DMS114 treated with DMSO at 0.1 percent for 48 hours (cell line): ENCODE measurements around the gene GABRR3.

ENCODE experiments used
- DNase-seq: peaks from one replicate; lab custom pipeline; 2025; ENCODE audit not compliant: unreplicated experiment; lab: John Stamatoyannopoulos, UW

Gene GABRR3

DNA sequence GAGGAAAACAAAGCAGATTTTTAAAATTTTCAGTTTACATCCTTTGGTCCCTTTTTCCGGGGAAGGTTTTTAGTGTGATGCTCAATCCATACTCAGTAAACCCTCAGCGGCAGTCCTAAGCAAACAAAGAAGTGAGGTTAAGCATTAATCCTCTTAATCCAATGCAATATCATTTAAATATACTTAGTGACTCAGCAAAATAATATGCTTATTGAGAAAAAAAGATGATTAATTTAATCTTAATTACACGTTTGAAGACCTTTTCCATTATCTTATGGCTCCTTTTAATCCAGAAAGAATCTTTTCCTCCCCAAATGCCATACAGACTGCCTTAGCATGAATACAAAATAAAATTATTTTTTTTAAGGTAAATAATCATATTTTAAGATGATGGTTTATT, at the start of gene GABRR3:
GABRR3 (minus strand) TSS at position 108 of the 400 bp plus-strand sequence. CDS start 328 bp downstream, outside the sequence.
- no peak for DNase-seq

DNA sequence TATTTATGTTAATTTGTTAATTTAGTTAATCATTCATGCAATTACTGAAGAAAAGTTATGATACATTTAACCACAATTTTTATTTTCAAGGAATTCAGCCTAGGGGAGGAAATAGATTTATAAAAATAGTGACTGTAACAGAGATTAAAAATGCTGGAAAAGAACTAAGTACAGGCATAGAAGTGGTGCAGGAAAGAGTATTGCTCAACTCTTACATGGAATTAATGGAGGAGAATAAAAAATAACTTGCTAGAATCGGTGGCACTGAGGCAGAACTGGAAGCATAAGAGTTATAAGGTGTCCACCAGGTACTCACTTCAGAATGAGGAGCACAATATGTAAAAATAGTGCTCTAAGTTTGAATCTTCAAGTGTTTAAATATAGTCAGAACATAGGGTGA, 38.4 kb upstream of the GABRR3 start:
- DNase-seq, result no peak

DNA sequence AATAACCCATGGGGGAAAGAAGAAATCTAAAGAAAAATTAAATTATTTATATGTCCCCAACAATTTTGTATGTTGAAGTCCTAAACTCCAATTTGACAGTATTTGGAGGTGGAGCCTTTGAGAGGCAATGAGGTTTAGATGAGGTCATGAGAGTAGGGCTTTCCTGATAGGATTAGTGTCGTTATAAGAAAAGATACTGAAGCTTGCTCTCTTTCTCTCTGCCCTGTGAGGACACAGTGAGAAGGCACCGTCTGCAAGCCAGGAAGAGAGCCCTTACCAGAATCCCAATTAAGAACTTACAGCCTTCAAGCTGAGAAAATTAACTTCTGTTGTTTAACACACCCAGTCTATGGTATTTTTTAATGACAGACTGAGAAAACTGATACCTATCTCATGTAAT, 35.7 kb upstream of the GABRR3 start:
- DNase-seq, result no peak

DNA sequence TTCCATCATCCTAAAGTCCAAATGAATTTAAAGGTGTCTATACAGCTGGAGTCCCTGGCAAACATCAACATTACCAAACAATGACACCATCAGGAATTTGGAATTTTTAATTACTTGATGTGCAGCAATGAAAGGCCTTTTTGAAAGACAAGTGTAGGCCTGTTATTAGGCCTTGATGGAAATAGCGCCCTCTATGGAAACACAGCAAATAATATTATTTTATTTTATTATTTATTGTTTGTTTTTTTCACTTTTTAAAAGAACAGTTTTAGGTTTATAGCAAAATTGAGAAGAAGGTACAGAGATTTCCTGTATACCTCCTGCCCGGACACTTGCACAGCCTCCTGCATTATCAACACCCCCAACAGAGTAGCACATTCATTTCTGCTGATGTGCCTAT, 33.7 kb upstream of the GABRR3 start:
- no peak for DNase-seq

DNA sequence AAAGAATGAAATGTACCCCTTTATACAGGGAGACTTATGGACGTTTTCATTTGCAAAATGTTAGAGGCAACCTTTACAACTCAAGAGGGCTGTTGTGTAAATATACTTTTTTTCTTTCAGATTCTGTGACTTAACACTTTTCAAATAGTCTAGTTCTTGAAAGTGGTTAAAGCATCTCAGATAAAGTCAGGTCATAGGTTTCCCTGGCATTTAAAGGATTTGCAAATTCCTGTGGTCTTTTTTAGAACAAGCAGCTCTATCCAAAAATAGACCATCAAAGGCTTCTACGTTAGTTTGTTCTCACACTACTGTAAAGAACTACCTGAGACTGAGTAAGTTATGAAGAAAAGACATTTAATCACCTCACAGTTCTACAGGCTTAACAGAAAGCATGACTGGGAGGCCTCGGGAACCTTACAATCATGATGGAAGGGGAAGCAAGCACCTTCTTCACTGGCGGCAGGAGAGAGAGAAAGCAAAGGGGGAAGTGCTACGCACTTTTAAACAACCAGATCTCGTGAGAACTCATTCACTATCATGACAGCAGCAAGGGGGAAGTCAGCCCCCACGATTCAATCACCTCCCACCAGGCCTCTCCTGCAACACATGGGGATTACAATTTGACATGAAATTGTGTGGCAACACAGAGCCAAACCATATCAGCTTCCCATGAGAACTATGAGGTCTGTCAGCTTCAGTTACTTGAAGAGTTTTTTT, 23.3 kb upstream of the GABRR3 start:
- DNase-seq, result no peak

DNA sequence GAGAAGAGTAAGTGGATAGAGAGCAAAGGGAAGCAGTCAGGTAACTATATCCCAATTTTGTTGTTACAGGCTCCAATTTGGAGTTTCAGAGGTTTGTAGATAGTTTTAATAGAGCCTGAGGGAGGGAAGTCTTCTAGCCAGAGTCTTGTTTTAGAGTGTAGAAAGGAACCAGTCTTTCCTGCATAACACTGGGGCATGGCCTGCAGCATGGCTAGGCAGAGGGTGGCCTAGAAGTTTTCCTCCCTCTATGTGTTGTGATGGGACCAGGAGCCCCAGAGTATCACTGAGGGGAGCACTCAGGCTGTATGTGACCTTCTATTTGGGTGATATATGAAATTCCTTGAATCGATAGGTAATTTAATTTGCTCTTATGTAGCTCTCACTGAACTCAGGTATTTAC, 22.5 kb upstream of the GABRR3 start:
- no peak for DNase-seq

DNA sequence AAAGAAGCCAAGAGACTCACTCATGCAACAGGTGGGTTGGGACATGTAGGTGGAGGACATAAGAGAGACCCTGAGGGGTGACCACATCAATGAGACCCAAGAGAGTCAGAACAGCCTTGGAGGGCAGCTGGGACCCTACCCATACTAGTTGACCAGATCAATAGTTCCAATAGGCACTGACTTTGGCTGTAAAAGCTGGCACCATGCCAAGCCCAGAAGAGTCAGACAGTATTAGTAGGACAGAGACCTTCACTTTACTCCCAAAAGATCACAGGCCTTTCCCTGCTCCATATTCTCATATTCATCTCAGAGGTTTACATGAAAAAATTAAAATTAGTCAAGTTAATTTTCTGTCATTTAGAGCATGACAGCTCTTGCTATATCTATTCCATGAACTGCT, 20.9 kb upstream of the GABRR3 start:
- DNase-seq, result no peak

DNA sequence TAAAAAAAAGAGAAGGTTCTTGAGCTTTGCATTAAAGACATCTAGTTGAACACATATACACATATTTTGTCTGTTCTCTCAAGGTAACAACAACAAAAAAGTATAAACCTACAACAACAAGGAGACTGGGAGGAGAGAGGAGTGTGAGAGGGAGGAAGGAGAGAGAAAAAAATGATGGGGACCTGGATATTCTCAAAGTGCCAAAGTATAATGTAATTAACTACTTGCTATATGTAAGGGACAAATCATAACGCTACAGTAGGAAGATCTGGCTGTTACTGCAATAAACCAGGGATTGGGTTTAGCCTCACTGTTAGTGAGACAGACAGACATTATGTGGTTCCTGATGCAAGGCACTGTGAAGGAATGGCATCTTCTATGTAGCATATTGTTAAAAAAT, 14.2 kb upstream of the GABRR3 start:
- DNase-seq, result no peak

DNA sequence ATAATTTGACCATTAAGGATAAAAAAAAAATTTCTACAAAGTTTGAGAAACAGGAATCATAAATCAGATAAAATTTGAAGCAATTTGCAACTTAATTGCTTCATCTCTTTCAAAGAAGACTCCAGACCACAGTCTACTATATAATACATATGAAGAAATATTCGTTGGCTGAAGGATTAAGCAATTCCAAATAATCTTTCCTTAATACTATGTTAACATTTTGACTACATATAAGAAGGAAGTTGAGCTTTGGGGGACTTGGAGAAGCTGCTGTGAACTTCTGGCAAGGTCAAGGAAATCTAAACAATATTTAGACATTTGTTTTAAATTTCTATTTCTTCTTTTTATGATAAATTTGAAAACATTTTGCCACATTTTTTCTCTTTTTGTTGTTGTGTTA, 13.5 kb upstream of the GABRR3 start:
- no peak for DNase-seq

DNA sequence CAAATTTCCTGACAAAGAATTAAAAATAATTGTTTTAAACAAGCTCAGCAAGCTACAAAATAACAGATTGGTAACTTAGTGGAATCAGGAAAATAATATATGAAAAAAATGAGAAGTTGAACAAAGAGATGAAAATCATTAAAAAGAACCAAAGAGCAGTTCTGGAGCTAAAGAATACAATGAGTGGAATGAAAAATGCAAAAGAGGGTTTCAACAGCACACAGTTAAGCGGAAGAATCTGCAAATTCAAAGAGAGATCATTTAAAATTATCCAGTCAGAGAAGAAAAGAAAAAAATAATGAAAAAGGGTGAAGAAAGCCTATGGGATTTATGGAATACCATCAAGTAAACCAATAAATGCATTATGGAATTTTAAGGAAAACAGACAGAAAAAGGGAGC, 6.2 kb upstream of the GABRR3 start:
- DNase-seq, result no peak

DNA sequence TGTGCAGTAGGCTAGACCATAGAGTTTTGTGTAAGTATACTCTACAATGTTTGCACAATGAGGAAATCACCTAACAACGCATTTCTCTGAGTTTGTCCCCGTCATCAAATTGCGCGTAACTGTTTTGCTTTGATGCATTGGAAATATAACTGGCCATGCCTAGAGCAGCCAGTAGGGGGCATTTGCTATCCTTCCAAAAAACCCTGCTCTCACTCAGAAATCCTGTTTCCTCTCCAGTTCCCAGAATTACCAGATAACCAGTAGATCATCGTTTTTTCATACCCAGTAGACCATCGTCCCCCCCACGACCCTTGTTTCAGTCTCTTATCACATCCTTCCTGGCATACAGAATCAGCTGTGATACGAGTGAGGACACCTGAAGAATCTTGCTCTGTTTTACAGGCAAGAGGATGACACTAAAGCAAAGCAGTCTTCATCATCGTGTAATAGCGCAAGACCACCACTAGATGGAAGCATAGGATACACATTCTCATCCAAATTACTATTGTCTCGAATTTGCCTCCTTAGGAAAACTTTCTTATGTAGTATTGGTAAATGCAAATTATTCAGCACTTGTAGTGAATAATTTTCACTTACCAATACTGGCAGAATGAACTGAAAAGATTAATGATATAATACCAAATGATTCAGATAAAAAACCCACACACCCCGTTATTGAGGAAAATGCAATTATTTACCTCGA, 4.4 kb upstream of the GABRR3 start:
- DNase-seq, result peak; percentile 83

DNA sequence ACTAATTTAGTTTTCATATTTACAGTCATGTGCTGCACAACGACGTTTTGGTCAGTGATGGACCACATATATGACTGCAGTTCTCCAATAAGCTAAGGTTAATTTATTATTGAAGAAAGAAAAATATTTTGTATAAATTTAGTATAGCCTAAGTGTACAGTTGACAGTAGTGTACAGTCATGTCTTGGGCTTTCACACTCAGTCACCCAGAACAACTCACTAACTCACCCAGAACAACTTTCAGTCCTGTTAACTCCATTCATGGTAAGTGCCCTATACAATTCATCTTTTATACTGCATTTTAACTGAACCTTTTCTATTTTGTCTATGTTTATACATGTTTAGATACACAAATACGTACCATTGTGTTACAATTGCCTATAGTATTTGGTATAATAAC, 3.8 kb upstream of the GABRR3 start:
- DNase-seq, result no peak

DNA sequence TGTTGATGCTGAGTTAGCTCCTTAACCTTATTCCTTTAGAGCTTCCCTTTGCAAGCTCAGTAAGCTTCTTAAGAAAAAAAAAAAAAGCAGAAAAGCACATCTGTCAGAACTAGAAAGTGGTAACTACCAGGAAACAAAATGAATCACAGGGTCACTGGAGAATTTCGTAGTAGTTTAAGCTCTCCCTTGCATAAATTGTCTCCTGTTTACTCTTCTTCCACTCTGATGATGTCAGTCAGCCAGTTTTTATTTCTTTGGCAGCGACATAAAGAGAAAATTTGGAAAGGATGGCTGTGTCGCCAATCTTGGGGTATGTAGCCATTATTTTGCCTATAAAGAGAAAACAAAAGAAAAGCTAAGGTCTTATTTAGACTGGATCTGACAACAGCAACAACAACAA, 3.2 kb upstream of the GABRR3 start:
- no peak for DNase-seq

DNA sequence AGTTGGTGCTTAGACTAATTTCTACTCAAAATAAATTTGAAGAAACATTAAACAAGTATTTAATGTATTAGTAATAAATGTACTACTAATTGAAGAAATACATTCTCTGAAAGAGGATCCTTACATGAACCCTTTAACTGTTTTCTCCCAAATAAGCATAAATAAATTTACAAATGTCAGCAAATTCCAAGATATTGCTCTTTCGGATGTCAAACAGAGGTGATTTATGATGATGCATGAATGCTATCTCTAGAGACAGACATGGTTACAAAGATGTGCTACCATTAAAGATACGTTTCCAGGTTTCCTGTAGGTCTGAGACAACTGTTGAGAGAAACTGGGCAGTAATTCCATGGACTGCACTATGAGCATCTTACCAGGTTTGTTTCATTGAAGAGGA, 629 bp downstream of the GABRR3 start:
- no peak for DNase-seq

DNA sequence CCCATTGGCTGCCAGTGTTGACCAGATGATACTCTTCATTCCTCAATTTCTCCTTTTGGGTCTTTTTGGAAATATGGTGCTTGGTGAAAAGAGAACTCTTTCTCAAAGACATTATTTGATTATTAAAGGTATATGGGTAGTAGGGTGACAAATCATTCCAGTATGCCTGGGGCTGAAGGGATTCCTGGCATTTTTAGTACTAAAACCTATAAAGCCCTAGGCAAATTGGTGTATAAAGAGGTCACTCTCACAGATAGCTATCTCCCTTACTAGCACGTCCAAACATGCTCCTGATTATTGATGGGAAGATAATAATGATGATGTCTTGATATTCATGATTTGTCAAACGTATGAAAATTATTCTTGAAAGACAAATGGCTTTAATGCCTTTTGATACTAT, 1.1 kb downstream of the GABRR3 start:
- DNase-seq, result no peak

DNA sequence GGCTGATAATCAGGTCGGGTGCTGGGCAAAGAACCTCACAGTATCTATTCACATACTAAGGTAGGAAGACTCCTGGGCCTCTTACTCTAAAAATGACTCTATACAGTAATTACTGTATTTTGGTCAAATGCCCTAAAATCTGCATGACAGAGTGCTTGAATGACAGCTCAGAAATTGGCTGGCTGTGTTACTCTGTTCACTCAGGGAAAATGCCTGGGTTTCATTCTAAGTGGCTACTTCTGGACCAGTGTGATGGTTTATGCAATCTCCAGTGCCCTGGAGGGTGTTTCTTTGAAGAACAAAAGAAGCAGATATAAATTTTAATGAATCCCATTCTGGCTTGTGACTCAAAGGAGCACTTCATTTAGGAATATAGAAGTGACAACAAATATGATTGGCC, 2.2 kb downstream of the GABRR3 start:
- no peak for DNase-seq

DNA sequence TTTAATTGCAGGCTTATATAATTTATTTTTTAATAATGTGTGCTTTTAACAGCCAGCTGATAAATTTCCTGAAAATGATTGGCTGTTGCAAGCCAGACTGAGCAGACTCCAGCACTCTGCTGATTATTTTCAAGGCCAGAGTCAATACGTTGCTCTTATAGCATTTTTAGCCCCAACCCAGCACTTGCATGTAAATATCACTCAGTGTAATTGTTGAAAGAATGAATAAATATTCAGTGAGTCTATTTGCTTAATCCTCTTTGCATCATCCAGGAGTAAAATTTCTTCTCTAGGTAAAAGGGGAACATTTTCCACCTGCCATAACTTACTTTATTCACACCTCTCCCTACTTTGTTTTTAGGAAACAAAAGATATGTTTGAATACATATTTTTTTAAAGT, 2.9 kb downstream of the GABRR3 start:
- no peak for DNase-seq

DNA sequence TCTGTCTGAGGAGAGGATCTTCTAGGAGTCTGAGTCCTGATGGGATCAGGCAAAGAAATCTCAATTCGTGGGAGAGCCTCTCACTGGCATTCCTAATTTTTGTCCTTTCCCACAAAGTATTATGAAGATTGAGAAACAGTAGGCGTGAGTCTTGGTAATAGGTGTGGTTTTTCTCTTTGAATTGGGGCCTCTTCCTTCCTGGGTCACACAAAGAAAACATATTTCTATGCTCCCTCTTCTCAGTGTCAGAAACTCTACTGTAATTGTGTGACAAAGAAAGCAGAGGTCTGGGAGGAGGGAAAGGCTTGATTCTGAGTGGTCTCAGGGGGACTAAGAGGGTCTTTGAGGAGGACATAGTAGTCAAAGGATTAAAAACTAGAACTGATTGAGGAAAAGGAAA, 6.0 kb downstream of the GABRR3 start:
- no peak for DNase-seq

DNA sequence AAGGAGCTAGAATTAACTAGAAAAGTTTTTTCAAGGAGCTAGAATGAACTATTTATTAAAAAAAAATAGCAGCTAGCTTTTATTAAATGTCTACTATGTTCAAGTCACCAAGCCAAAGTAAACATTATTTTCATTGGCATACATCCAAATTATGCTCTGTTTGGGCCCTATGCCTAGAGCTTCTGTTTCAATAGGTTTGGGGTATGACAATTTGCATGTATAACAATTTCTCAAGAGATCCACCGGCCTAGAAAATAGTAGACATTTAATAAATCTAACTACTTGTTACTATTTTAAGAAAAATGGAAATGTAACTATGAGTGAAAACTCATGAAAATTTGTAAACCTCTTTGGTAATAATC, 8.0 kb downstream of the GABRR3 start:
- no peak for DNase-seq

DNA sequence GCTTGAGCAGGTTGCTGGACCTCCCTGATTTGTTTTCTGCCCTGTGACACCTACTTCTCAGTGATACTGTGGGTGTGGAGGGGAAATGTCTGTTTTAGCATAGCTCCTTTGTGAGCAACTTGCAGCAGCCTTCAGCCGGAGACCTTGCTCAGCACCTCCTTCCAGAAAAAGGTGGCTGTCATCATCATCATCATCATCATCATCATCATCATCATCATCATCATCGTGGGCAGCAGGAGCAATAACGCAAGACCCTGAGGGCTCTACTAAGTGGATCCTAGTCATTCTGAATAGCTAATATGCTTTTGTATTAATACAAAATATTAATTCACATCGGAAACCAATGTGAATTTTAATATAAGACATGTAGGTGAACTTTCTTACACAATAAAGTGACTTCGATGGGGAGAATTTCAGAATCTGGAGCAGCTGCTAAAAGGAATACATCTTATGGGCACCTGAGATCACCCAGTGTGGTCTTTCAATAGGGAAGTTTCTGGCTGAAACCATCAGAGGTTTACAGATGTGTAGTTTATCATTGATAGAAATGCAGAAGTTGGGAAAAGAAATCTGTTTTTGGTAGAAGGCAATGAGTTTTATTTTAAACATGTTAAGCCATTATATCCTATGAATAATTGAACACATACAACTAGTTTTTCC, 8.6 kb downstream of the GABRR3 start:
- DNase-seq, result no peak

DNA sequence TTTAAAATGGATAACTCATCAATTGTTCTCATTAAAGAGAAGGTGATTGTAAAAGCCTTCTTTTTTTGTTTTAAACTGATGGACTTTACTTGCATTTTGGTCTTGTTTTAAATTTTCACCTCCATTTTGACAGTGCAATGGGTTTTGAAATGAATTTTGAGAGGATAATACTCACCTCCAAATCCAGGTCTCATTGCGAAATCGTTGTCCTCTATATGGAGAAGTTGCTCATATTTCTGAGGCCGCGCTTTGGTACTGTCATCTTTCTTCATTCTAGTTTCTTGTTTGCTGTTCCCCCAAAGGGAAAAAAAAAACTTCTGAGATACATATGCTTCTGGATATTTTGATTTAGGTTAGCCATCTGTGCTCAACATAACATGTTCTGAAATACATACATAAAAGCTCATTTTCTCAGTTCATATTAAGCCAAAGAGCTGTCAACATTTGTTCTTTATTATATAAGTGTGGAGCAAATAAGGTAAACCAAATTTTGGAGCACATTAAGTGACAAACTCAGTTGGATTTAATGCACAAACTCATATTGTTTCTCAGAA, 9.6 kb downstream of the GABRR3 start:
- DNase-seq, result no peak
